ENCODE results near the gene GSTA3.
"Not testable (repeated sequence)": the region's sequence is repeated elsewhere in the genome, so short reads cannot be mapped to it uniquely, and the experiment has no call there.

The GSTA3 gene

GRCh38 chr6:52909531-52909930 lies at the start of gene GSTA3:
Gene GSTA3, minus strand, starts transcription at chr6:52909698. Its CDS starts 3,864 bp downstream, at chr6:52905834.
- DNase-seq (ENCODE audit: low read depth) = no peak

- DNase-seq (ENCODE audit: low read depth) = no peak
Observed at GRCh38 chr6:52958546-52959255, 49.2 kb upstream of the GSTA3 start.

DNA sequence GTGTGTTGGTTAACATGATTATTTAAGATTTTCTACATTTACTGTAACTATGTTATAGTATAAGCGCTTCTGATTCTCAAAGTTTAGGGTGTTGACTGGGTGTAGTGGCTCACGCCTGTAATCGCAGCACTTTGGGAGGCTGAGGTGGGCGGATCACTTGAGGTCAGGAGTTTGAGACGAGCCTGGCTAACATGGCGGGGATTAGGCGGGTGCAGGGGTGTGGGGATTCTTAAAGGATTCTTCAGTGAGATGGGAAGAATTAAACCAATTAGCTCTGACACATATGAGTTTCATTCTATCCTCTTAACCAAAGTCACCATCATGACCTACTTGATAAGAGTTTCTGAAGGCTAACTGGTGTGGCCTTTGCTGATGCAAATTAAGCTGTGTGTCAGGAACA lies 46.4 kb upstream of the GSTA3 start:
- DNase-seq (ENCODE audit: low read depth) = no peak

DNA sequence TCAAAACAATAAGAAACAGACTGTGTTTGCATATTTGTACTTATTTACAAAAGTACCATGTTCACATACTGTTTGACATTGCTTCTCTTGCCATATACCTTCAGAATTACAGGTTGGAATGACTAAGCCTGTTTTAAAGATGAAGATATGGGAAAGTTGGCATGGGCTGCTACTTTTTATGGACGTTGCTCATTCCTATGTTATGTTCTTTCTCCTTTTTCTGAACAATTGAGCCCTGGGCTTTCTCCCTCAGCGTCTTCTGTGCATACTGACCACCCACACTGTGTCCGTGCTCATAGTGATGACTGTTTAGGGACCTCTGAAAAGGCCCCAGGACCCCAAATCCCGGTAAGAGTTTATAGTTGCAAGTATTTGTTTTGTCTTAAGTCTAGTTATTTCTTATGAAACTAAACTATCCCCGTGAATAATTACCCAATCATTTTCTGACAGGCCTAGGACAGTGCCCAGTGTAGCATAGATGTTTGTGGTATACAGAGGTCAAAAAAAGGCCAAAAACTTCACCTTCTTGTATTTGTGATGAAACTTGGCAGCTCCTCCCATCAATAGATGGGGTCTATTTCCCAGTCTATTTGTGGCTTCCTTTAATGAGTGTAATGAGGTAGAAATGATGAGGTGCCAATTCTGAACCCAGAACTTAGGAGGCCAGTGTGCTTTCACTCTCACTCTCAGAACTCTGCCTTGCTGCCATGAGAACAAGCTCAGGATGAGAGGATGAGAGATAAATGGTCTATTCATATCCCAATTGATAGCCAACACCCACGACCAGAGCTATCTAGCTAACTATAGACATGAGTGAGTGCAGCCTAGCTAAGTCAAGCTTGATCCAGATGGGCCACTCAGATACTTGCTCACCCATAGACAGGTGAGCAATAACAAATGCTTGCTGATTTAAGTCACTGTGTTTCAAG lies 44.7 kb upstream of the GSTA3 start:
- DNase-seq (ENCODE audit: low read depth) = no peak

DNA sequence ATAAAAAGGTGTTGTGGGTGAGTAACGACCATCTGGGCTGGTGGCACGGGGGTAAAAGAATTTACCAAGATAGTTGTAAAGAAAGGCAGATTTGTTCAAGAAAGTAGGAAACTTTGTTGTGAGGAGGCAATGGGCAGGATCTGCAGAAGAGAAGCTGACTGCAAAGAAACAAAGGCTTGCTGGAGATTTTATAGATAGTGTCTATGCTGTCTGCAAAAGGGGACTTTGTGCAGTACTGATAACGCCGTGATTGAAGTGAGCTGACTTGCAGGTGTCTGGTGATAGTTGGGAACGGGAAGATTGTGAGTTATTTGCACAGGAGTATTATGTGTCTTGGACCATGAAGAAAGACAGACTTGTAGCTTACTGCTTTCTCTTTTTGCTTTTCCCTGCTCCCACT lies 36.8 kb upstream of the GSTA3 start:
- no peak for DNase-seq (ENCODE audit: low read depth)

DNA sequence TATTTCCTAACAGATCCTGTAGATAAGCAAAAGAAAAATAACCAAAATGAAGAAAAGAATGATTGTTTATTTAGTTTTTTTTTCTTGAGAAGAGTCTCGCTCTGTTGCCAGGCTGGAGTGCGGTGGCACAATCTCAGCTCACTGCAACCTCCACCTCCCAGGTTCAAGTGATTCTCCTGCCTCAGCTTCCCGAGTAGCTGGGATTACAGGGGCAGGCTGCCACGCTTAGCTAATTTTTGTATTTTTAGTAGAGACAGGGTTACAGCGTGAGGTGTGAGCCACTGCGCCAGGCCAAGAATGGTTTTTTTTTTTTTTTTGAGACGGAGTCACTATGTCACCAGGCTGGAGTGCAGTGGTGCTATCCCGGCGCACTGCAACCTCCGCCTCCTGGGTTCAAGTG lies 33.3 kb upstream of the GSTA3 start:
- DNase-seq (ENCODE audit: low read depth) = not testable (repeated sequence)

- no peak for DNase-seq (ENCODE audit: low read depth)
Observed at GRCh38 chr6:52942221-52942620, 32.7 kb upstream of the GSTA3 start.

- DNase-seq (ENCODE audit: low read depth) = no peak
Observed at GRCh38 chr6:52937908-52938307, 28.4 kb upstream of the GSTA3 start.

DNA sequence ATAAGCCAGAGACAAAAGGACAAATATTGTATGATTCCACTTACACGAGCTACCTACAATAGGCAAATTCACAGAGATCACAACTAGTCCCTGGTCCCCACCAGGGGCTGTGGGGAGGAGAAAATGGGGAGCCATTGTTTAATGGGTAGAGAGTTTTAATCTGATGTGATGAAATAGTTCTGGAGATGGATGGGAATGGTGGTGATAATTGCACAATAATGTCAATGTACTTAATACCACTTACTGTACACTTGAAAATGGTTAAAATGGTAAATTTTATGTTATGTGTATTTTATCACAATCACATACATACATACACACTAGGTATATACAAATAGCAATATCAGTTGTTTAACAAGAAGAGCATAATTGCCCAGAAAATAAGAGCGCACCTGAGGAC lies 24.3 kb upstream of the GSTA3 start:
- no peak for DNase-seq (ENCODE audit: low read depth)

- no peak for DNase-seq (ENCODE audit: low read depth)
Observed at GRCh38 chr6:52931351-52931750, 21.9 kb upstream of the GSTA3 start.

GRCh38 chr6:52929321-52930164 lies 20.0 kb upstream of the GSTA3 start:
- DNase-seq (ENCODE audit: low read depth) = no peak

DNA sequence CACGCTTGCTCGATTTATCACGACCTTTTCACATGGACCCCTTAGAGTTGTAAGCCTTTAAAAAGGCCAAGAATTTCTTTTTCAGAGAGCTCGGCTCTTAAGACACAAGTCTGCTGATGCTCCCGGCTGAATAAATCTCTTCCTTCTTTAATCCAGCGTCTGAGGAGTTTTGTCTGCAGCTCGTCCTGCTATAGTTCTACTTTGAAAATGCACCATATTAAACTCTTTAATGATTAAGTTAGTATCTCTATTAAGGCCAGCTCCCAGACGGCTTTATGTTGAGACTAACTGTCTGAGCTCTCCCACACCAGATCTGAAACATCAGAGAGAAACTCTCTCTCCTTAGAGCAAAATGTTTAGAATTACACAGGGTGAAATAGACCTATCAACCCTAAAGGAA lies 18.0 kb upstream of the GSTA3 start:
- DNase-seq (ENCODE audit: low read depth) = no peak

DNA sequence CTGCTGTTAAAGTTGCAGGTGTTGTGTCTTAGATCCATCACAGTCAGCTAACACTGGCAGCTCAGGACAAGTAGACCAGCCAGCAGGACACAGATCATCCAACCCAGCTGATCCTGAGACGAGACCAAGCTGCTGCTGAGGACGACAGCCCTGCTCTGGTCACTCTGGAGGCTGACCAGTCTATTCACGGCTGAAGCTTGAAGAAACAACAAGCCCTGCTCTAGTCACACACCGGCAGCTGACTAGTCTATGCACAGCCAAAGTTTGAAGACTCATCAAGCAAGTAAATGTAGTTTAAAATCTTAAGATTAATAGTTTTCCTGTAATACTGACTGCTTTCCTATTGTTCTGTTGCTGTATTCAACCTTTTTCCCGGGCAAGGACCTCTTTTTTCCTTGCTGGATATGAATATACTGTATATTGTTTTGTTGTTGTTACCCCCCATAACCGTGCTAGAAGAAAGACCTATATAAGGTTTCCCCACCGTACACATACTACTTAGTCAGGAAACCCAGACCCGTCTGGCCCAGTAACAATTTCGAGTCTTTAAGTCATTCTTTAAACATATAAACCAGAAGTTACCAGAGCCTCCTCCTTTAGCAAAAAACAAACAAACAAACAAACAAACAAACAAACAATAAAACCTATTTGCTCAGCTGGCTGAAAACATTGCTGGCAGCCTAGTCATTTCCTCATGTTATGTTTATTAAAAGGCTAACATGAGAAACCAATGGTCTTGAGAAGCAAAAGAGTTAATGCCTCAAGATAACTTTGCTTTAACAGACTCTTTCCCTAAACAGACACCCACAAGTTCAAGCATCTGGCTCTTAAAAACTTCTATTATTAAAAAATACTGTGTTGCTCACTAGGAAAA lies 16.7 kb upstream of the GSTA3 start:
- no peak for DNase-seq (ENCODE audit: low read depth)

DNA sequence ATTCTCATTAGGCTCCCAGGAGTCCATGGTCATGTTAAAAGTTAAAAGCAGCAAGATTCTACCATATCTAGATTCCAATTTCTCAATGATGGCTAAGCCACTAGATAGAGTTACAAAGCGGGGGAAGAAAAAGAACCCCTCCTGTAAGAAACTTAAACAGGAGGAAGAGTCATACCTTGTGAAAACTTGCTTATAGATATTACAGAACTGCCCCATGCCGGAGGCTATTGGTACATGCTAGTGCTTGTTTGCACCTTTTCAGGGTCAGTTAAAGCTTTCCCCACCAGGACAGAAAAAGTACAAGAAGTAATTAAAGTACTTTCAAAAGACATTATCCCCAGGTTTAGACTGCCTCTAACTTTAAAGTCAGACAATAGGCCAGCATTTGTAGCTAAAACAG lies 15.5 kb upstream of the GSTA3 start:
- no peak for DNase-seq (ENCODE audit: low read depth)

DNA sequence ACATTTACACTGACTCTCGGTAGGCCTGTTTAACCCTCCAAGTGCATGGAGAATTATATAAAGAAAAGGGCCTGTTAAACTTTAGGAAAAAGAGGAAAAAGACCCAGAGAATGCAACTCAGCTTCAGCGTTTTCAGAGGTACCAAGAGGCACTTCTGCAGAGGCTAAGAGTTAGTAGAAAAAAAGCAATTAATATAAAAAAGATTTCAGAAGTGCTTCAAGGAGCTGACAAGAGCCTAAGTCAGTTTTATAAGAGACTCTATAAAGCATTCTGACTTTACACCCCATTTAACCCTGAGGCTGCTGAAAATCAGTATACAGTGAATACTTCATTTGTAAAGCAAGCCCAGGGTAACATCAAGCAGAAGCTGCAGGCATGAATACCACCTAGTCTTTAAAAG lies 14.2 kb upstream of the GSTA3 start:
- not testable (repeated sequence) for DNase-seq (ENCODE audit: low read depth)

GRCh38 chr6:52922161-52922560 lies 12.7 kb upstream of the GSTA3 start:
- no peak for DNase-seq (ENCODE audit: low read depth)

DNA sequence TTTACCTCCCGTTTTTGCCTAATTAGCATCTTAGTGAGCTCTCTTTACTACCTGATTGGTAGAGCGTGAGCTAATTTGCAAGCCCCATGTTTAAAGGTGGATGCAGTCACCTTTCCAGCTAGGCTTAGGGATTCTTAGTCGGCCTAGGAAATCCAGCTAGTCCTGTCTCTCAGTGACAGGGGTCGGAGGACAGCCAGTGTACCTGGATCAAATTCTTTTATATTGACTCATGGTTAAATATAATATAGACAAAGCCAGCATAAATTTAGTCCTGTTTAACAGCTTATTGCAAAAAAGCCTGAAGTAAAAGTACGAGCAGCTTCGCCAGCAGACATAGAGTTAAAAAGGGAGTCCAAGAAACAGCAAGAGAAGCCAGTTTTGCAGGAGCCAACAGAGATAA lies 12.2 kb upstream of the GSTA3 start:
- DNase-seq (ENCODE audit: low read depth) = no peak

- DNase-seq (ENCODE audit: low read depth) = not testable (repeated sequence)
Observed at GRCh38 chr6:52919511-52919910, 10.0 kb upstream of the GSTA3 start.

DNA sequence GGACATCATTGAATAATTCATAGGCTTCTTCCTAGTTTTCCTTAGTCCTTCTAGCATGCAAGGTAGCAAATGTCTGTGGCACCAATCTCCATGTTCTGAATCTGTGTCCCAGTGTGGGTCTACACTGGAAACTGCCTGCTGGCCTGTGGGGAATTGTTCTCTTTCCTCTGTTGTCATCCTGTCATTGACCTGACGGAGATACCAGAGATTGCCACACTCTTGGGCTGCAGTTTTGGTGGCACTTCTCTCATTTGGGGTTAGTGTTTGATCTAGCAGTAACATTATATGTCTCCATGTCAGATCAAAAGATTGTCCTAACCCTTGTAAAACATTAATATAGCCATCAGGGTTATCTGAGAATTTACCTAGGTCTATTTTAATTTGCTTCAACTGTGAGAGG lies 9.3 kb upstream of the GSTA3 start:
- not testable (repeated sequence) for DNase-seq (ENCODE audit: low read depth)

GRCh38 chr6:52918027-52918686 lies 8.7 kb upstream of the GSTA3 start:
- DNase-seq (ENCODE audit: low read depth) = not testable (repeated sequence)

- no peak for DNase-seq (ENCODE audit: low read depth)
Observed at GRCh38 chr6:52914516-52914915, 5.0 kb upstream of the GSTA3 start.
